GM21737 (cell line): Measurements from ENCODE around the gene SGPP1.
"Not testable (repeated sequence)": the region's sequence is repeated elsewhere in the genome, so short reads cannot be mapped to it uniquely, and the experiment has no call there.

Source experiments
- ATAC-seq: cut with Tn5 transposase; IDR thresholded peaks from one replicate; pipeline ENCODE4 v1.9.1; 2021; ENCODE audit warnings: mild to moderate bottlenecking, moderate library complexity; ENCODE audit not compliant: unreplicated experiment

SGPP1 gene

DNA sequence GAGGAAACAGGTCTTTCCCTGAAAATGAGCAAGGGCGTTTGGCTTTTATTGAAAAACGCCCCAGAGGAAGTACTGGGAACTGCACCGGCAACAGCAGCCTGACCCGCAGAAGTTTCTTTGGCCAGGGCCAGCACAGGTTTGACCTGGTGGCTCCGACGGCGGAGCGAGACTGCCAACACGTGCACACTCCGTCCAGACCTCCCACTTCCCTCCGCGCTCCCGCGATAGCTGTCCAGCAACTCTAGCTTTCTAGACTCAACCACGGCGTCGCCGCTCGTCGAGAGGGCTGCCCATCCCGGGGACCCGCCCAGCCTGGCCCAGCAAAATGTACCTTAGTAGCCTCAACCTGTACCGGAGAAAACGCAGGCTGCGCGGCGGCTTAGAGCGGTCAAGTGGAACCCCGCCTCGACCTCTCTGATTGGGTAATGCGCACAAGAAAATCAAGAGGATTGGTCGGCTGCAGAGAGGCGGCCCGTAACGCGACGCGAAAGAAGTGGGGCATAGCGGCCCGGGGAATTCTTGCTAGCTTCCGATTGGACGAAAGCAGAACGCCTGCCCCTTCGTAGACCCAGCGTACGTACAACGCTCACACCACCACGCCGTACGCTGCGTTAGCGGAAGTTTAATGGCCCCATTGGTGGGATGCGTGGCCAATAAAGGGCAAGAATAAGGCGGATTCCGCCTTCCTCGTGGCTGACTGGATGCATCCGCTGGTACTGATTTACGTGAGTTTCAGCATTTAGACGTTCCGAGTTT, 86.2 kb downstream of the SGPP1 start, which contains the start of gene WDR89:
WDR89 (minus strand) TSS at position 399 of the 756 bp plus-strand sequence. CDS start 41,929 bp downstream, outside the sequence.
- ATAC-seq, result peak; percentile 79

DNA sequence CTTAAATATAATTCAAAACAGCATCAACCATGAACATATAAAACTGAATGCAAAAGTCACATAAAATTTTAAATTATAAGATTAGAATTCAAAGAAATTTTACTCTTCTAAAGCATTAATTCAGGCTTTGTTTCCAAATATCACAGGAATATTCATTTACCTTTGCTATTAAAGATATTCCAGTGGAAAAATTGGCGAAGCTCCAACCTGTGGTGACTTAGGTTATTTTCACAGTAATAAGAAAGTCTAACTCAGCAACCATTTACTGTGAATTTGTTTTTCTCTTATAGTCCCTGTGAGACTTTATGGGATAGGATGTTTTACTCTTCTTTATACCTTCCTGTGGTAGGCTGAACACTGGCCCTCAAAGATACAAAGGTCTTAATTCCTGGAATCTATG, 89.4 kb downstream of the SGPP1 start:
- ATAC-seq, result no peak

DNA sequence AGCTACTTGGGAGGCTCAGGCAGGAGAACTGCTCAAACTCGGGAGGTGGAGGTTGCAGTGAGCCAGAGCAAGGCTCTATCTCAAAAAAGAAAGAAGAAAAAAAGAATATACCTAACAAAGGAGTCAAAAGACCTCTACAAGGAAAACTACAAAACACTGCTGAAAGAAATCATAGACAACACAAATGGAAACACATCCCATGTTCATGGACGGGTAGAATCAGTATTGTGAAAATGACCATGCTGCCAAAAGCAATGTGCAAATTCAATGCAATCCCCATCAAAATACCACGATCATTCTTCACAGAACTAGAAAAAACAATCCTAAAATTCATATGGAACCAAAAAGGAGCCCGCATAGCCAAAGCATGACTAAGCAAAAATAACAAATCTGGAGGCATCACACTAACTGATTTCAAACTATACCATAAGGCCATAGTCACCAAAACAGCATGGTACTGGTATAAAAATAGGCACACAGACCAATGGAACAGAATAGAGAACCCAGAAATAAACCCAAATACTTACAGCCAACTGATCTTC, 91.7 kb downstream of the SGPP1 start:
- not testable (repeated sequence) for ATAC-seq
